Adrenal gland (tissue), 12 donors: Measurements from ENCODE around the gene PRICKLE2. TPM values are rescaled to one million over a fixed set of nuclear protein-coding genes. Genes with fewer than 3 reads are reported as not detected.
A peak's percentile ranks its signal among the peaks of the same experiment; 100 is the strongest.

ENCODE experiments used
- DNase-seq, 7 donors: peaks; one replicate each; pipeline ENCODE4 v3.0.0-alpha.2; 2019 to 2020
- H3K27ac ChIP-seq, 5 donors: fragments of 200-600 bp; sonication (generic) in 4 of 5; 1 replicate in 3 of 5; 2 replicates in 2 of 5; pipeline versions ENCODE4 v1.5.1 to v1.8.0; 2016 to 2020; ENCODE audit warnings: mild to moderate bottlenecking in 1 of 5
- H3K27me3 ChIP-seq: fragments of 200-600 bp; 2 replicates; pipeline ENCODE4 v1.8.0; 2021
- H3K36me3 ChIP-seq, 2 donors: fragments of 200-600 bp; replicated peaks in 1 of 2; 1 replicate in 1 of 2; 2 replicates in 1 of 2; pipeline versions ENCODE4 v1.5.1 to v1.8.0; 2018 to 2022
- H3K4me1 ChIP-seq, 2 donors: fragments of 200-600 bp; replicated peaks in 1 of 2; 1 replicate in 1 of 2; 2 replicates in 1 of 2; pipeline versions ENCODE4 v1.5.1 to v1.8.0; 2018 to 2021
- H3K4me3 ChIP-seq, 4 donors: fragments of 200-600 bp; sonication (generic) in 3 of 4; one replicate each; pipeline ENCODE4 v1.5.1; 2016 to 2018
- H3K9me3 ChIP-seq, 3 donors: fragments of 200-600 bp; sonication (generic) in 1 of 3; replicated peaks in 1 of 3; 1 replicate in 2 of 3; 2 replicates in 1 of 3; pipeline versions ENCODE4 v1.5.1 to v1.8.0; 2016 to 2021
- POLR2A ChIP-seq, 2 donors: fragments of 450-650 bp; IDR thresholded peaks; one replicate each; pipeline ENCODE4 v1.6.1; 2017; ENCODE audit warnings: antibody characterized with exemption in 2 of 2, mild to moderate bottlenecking in 2 of 2, moderate library complexity in 1 of 2
- WGBS, 4 donors: extraction: QIAGEN DNeasy Blood & Tissue Kit in 2 of 4; methylation state at CpG; one replicate each; pipeline versions ENCODE4 v1.1.5 to v1.1.7; 2013 to 2017; 5-methylcytosine and 5-hydroxymethylcytosine counted together
- intact Hi-C, 2 donors: fragments of 100-400 bp; cut with DNase I; formaldehyde crosslinking; loops; one replicate each; pipeline versions ENCODE4 v1.14.1 to v1.15.0; 2022 to 2023
- polyA plus RNA-seq, 3 donors: library from polyadenylated mRNA; stranded (reverse); fragments of 200-250 nt in 2 of 3; fragments of 350-450 nt in 1 of 3; fragmentation: Illumina TruSeq in 1 of 3; extraction: RNeasy Lipid Tissue Mini Kit (QIAGEN cat#74804) in 1 of 3; gene quantifications; one replicate each; pipeline ENCODE4 v1.2.3, GENCODE V29; 2013 to 2014
- total RNA-seq, 9 donors: library from RNA; depleted of rRNA in 4 of 9; stranded (reverse); fragments of >200 nt in 4 of 9; fragments of 120-200 nt in 1 of 9; fragmentation: NEBNext Ultra II Directional in 1 of 9; extraction: Animal tissue kit (Norgen Biotek cat#: 25700) in 1 of 9; gene quantifications; one replicate each; pipeline versions ENCODE4 v1.1.0 to v1.2.4, GENCODE V29; 2013 to 2023
- TF ChIP-seq, protein P1 (sequence below), 6 experiments: fragments of 450-650 bp in 4 of 6; fragments of 200-600 bp in 2 of 6; sonication (generic) in 1 of 6; IDR thresholded peaks; 1 replicate in 5 of 6; 2 replicates in 1 of 6; pipeline versions ENCODE4 v1.5.1 to v1.8.0; 2016 to 2021; ENCODE audit warnings: antibody characterized with exemption in 6 of 6, mild to moderate bottlenecking in 2 of 6, moderate library complexity in 1 of 6
- donor health status: healthy with polysubstance abuse.
- donor health status: Bipolar disorder and iron deficiency.
- donor health status: DM: yes; HTN: yes; CAD: no.
- donor health status: DM: no; HTN: no; CAD: no.
- donor health status: DM: no; HTN: no; CAD: no.
- donor health status: DM: yes; HTN: yes; CAD: no.

PRICKLE2 gene
- total and polyA plus RNA-seq, 12 donors: 1.3 to 15.7 (median 8.1) TPM

DNA sequence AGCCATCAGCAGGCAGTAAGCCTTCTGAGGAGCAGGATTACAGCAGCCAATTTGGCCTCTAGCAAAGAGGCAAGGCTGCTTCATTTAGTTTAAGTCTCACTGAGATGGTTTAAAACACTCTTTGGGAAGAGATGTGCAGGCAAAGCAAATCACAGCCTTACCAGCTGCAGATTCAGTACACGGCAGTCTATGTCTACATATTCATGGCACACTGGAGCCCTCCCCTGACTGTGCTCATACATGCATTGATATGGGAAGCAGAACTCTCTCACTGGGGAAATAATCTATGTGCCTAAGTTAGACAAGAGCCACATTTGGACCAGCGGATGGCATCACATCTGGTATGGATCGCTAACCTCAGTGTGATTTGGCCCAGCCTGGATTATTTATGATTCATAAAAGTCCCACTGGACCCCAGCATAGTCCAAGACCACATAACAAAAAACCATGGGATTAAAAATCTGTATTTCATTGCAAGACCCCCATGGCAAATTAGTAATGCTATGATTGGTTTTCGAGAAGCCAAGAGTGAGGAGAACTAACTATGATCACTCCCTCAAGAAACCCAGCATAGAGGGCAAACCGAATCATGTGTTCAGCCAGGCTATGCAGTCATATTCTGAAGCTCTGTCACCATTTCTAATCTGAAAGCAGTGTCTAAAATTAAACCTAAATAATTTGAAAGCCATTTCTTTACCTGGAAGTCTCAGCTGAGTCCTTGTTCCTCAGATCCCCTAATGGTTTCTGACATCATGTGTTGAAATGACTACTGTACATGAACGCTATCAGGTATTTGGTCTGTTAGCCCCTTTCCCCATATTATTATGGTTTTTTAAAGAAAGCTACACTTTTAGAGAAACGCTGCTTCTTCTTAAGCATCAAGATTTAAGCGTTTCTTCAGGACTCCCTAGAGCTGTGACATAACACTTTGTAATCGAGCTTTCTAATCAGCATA is 1.2 kb downstream of the PRICKLE2 start:
- Histone ChIP-seq H3K4me3 (no peak overlapping the region), H3K27me3 (no peaks in the 10 kb centered on the region), H3K4me1 (no peaks in the 10 kb centered on the region), H3K9me3 (no peaks in the 10 kb centered on the region), H3K36me3 (no peaks in the 10 kb centered on the region), H3K27ac (peak overlapping the region in 2 of 5 donors; percentile 72 to 78)
- no peak for TF ChIP-seq POLR2A (IDR thresholded peaks at IDR 0.05)
- TF ChIP-seq, protein P1, sequence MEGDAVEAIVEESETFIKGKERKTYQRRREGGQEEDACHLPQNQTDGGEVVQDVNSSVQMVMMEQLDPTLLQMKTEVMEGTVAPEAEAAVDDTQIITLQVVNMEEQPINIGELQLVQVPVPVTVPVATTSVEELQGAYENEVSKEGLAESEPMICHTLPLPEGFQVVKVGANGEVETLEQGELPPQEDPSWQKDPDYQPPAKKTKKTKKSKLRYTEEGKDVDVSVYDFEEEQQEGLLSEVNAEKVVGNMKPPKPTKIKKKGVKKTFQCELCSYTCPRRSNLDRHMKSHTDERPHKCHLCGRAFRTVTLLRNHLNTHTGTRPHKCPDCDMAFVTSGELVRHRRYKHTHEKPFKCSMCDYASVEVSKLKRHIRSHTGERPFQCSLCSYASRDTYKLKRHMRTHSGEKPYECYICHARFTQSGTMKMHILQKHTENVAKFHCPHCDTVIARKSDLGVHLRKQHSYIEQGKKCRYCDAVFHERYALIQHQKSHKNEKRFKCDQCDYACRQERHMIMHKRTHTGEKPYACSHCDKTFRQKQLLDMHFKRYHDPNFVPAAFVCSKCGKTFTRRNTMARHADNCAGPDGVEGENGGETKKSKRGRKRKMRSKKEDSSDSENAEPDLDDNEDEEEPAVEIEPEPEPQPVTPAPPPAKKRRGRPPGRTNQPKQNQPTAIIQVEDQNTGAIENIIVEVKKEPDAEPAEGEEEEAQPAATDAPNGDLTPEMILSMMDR (IDR thresholded peaks at IDR 0.05): no peak
- DNase-seq: no peak
- 80 to 84% (median 83%) methylated on average over 9 of the region's 9 CpGs for WGBS, 4 donors
- intact Hi-C loops: no loop called here

DNA sequence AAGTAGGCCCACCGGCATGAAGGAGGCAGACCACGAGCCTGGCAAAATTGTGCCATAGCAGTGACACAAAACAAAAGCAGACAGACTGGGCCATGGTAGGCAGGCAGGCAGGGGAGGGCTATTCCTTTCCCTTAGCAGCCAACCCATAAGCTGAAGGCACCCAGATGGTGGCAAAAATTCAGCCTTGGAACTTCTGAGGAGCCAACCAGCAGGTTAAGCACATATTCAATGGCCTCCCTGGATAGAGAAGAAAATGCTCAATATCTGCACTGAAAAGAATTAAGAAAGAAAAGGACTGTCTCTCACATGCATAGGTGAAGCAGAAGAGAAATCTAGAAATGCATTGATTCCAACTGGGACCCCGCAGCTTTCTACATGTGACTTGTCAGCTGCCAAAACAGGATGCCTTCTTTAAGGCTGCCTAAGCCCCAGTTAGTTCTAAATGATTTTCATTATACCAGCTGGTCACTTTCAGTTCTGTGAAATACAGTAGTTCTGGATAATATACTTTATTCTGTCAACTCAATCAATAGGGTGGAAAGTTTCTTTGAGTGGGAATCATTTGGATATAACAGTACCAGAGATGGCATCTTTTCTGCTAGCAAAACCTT is 2.7 kb downstream of the PRICKLE2 start:
- intact Hi-C loops: no loop called here
- Histone ChIP-seq H3K27me3 (no peaks in the 10 kb centered on the region), H3K27ac (no peak overlapping the region), H3K4me3 (no peak overlapping the region), H3K4me1 (no peaks in the 10 kb centered on the region), H3K36me3 (no peaks in the 10 kb centered on the region), H3K9me3 (no peaks in the 10 kb centered on the region)
- TF ChIP-seq POLR2A (IDR thresholded peaks at IDR 0.05): no peak
- TF ChIP-seq, protein P1 (IDR thresholded peaks at IDR 0.05): no peak
- DNase-seq: no peak
- WGBS, 4 donors: 91 to 98% (median 95%) methylated on average over 3 of the region's 3 CpGs

DNA sequence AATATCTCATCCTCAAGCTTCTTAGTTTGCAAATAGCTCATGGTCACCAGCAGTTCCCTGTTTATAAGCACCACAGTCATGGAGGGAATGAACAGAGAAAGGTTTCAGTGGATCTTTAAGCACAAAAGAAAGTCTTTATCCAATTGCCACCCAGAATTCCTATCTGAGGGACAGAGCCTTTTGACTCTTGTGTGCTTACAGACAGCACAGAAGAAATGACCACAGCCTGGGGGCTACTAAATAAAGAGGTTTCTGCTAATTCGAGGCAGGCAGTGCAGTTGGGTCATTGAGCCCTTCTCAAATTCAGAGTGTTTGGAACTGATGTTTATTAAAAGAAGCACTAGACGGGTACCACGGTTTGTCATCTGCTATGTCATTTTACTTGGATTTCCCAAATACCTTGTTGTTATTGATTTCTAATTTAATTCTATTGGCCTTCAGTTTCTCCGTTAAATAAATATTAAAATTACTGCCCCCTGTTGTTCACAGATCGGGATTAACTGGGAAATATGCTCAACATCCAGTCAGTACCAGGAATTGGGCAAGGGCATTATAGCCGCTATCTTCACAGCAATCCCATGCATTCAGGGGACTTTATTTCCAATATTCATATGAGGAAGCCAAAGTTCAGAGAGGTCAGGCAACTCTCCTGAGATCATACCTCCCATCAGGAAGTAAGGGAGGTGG is 3.6 kb downstream of the PRICKLE2 start:
- Histone ChIP-seq H3K9me3 (no peaks in the 10 kb centered on the region), H3K4me1 (peaks cover 0 to 6% of the 10 kb centered on the region in 2 donors), H3K27me3 (no peaks in the 10 kb centered on the region), H3K36me3 (no peaks in the 10 kb centered on the region), H3K27ac (peak overlapping the region in 1 of 5 donors; percentile 24), H3K4me3 (no peak overlapping the region)
- 82 to 86% (median 84%) methylated on average over 6 of the region's 6 CpGs for WGBS, 4 donors
- TF ChIP-seq, protein P1 (IDR thresholded peaks at IDR 0.05): no peak
- TF ChIP-seq POLR2A (IDR thresholded peaks at IDR 0.05): no peak
- no peak for DNase-seq
- intact Hi-C loops: no loop called here
